Right lobe of liver (tissue), 4 donors: ENCODE measurements around the gene OSBPL5.

Experiments used
- CTCF ChIP-seq, 4 donors: fragments of 200-600 bp in 3 of 4; fragments of 450-650 bp in 1 of 4; IDR thresholded peaks; one replicate each; pipeline versions ENCODE4 v1.5.1 to v1.8.0; 2016 to 2022; ENCODE audit warnings: antibody characterized with exemption in 4 of 4, mild to moderate bottlenecking in 2 of 4
- POLR2A ChIP-seq: fragments of 450-650 bp; IDR thresholded peaks from one replicate; pipeline ENCODE4 v1.6.1; 2017; ENCODE audit warnings: antibody characterized with exemption, mild to moderate bottlenecking
- donor health status: DM: no; HTN: no; CAD: no.
- donor health status: DM: no; HTN: no; CAD: no.
- donor health status: DM: no; HTN: yes; CAD: no.

GRCh38 chr11:3074912-3075589, 90.1 kb downstream of the OSBPL5 start:
- TF ChIP-seq CTCF (IDR thresholded peaks at IDR 0.05) (no peak), POLR2A (no peak)
